AG10803 (cell line): ENCODE results near the gene COL23A1.

ENCODE experiments used
- DNase-seq: peaks from one replicate; pipeline ENCODE4 v3.0.0; 2010; ENCODE audit warnings: low read depth
- H3K4me3 ChIP-seq: 2 replicates; pipeline ENCODE4 v1.5.1; 2011; ENCODE audit warnings: mild to moderate bottlenecking, low read length, control low read depth
- CTCF ChIP-seq: conservative IDR thresholded peaks from 2 replicates; pipeline ENCODE4 v1.5.1; 2011; ENCODE audit warnings: mild to moderate bottlenecking, low read length, control low read depth, inconsistent platforms

Gene COL23A1

GRCh38 chr5:178460598-178460997, 129.6 kb downstream of the COL23A1 start:
- TF ChIP-seq CTCF: no peak
- no peak overlapping the region for H3K4me3 ChIP-seq
- no peak for DNase-seq

GRCh38 chr5:178460174-178460573, 130.0 kb downstream of the COL23A1 start:
- no peak for DNase-seq
- TF ChIP-seq CTCF: no peak
- no peak overlapping the region for H3K4me3 ChIP-seq

DNA sequence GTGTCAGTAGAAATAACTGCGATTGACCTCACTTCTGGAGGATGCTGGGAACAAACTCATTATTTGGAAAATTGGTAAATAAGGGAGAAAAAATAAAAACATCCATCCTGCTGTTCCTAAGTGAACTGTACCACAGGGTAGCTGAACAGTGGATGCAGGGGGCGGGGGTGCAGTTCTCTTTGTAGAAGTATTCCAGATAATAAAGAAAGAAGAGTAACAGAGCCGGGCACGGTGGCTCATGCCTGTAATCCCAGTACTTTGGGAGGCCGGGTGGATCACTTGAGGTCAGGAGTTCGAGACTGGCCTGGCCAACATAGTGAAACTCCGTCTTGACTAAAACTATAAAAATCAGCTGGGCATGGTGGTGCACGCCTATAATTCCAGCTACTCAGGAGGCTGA, 132.1 kb downstream of the COL23A1 start:
- no peak for DNase-seq
- TF ChIP-seq CTCF: no peak
- no peak overlapping the region for H3K4me3 ChIP-seq

DNA sequence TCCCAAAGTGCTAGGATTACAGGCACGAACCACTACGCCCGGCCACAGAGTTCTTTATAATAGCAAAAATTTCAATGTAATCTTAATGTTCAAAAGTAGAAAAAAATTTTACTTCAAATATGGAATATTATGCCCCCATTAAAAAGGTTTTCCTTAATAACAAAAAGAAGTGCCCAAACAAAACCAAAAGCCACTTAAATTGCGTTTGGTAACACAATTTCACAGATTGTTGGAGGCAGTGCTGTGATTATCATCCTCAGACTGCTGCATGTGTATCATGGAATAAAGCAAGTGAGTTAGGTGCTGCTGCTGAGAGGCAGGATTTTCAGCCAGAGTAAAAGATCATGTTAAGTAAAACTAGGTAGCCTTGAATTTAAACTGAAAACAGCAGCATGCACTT, 132.7 kb downstream of the COL23A1 start:
- no peak overlapping the region for H3K4me3 ChIP-seq
- DNase-seq: no peak
- TF ChIP-seq CTCF: no peak

- DNase-seq: no peak
- TF ChIP-seq CTCF: no peak
- H3K4me3 ChIP-seq: no peak overlapping the region
Observed at GRCh38 chr5:178455480-178455835, 134.7 kb downstream of the COL23A1 start.

GRCh38 chr5:178454821-178455479, 135.2 kb downstream of the COL23A1 start:
- TF ChIP-seq CTCF: no peak
- DNase-seq: no peak
- no peak overlapping the region for H3K4me3 ChIP-seq

GRCh38 chr5:178454303-178454702, 135.9 kb downstream of the COL23A1 start:
- no peak for TF ChIP-seq CTCF
- DNase-seq: no peak
- no peak overlapping the region for H3K4me3 ChIP-seq
